GM19438 (cell line): Measurements from ENCODE around the gene SYCN.

Experiments used
- ATAC-seq: cut with Tn5 transposase; IDR thresholded peaks from one replicate; pipeline ENCODE4 v1.9.1; 2021; ENCODE audit warnings: low read depth; ENCODE audit not compliant: unreplicated experiment

Gene SYCN

DNA sequence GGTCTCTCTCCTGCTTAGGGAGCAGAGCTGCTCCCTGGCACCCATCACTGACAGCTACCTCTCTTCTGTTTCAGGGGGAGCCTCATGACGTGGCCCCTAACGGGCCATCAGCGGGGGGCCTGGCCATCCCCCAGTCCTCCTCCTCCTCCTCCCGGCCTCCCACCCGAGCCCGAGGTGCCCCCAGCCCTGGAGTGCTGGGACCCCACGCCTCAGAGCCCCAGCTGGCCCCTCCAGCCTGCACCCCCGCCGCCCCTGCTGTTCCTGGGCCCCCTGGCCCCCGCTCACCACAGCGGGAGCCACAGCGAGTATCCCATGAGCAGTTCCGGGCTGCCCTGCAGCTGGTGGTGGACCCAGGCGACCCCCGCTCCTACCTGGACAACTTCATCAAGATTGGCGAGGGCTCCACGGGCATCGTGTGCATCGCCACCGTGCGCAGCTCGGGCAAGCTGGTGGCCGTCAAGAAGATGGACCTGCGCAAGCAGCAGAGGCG lies 30.5 kb downstream of the SYCN start:
- no peak for ATAC-seq

DNA sequence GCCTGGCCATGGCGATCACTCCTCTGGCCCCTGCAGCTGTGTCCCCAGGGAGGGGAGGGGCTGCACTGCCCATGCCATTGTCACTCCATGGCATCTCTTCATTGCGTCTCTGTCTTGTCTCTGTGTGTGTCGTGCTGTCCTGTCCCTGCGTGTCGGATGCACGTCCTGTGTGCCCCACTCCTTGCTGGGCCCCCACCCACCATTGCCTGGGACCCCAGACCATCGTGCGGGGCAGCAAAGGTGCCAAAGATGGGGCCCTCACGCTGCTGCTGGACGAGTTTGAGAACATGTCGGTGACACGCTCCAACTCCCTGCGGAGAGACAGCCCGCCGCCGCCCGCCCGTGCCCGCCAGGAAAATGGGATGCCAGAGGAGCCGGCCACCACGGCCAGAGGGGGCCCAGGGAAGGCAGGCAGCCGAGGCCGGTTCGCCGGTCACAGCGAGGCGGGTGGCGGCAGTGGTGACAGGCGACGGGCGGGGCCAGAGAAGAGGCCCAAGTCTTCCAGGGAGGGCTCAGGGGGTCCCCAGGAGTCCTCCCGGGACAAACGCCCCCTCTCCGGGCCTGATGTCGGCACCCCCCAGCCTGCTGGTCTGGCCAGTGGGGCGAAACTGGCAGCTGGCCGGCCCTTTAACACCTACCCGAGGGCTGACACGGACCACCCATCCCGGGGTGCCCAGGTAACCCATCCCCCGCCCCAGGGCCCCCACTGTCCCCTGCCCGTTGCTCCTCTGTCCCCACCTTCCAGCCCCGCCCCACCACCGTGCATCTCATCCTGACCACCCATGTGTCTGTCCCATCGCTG lies 31.2 kb downstream of the SYCN start:
- no peak for ATAC-seq

DNA sequence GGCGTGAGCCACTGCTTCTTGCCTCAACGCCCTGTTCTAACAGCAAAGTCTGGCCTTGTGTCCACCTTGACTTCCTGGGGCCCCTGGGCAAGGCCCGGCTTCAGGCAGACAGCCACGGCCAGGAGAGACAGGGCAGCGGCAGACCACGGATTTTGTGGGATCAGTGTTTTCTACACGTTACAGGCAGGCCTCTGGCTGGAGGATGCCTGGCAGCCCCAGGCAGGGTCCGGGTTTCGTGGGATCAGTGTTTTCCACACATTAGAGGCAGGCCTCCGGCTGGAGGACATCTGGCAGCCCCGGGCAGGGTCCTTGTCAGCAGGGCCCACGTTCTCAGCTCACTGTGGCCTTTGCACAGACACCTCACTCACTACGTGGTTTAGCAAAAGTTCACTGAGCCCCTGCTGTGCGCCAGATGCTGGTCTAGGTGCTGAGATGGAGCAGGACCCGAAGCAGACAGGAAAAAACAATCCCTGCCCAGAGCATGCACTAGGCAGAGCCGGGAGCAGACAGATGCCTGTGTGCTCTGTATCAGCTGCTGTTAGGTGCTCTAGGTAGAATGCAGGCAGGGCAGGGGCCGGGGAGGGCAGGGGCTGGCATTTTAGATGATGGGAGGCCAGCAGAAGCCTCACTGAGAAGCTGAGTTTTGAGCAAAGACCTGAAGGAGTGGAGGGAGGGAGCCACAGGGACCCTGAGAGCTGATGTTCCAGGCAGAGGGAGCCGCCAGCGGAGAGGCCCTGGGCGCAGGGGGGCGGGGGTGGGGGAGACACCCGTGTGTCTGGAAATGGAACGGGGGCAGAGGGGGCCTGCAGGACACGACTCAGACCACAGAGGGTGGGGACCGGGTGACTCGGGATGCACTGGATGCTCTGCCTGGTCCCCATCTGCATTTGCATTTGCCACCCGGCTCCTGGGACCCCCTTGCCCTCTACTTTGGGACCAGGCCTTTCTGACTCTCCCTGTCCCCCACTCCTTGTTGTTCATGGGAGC lies 32.3 kb downstream of the SYCN start:
- ATAC-seq, result no peak

DNA sequence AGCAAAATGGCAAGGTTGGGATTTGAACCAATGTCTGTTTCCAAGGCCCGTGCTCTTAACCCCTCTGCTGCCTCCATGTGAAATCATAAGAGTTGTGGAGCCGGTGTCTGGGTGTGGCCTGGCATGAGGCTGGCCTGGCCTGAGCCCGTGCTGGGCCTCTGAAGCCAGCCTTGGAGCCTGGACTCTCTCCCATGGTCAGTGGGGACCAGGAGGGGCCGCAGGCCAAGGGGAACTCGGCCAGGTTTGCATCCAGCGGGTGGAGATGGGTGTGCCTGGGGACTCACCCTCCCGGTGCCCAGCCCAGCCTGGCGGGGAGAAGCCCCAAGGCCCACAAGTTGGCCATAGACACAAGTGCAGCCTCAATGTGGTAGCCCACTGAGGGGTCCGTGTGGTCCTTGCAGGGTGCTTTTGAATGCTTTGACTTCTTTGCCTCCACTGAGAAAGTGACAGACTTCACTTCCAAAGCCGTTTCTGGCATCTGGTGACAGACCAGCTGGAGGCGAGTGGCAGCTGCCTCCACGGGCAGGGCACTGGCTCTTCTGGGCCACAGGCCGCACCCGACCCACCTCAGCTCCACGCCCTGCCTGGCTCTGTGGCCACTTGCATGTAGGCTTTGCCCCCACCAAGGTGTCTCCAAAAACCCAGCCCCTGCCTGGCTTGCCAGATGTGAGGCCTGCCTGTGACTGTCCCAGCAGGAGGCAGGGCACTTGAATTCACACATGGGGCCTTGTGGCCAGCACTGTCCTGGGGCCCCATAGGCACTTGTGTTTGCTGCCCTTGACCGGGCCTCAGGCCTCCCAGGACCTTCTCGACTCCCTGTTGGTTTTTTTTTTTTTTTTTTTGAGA lies 33.5 kb downstream of the SYCN start:
- no peak for ATAC-seq

DNA sequence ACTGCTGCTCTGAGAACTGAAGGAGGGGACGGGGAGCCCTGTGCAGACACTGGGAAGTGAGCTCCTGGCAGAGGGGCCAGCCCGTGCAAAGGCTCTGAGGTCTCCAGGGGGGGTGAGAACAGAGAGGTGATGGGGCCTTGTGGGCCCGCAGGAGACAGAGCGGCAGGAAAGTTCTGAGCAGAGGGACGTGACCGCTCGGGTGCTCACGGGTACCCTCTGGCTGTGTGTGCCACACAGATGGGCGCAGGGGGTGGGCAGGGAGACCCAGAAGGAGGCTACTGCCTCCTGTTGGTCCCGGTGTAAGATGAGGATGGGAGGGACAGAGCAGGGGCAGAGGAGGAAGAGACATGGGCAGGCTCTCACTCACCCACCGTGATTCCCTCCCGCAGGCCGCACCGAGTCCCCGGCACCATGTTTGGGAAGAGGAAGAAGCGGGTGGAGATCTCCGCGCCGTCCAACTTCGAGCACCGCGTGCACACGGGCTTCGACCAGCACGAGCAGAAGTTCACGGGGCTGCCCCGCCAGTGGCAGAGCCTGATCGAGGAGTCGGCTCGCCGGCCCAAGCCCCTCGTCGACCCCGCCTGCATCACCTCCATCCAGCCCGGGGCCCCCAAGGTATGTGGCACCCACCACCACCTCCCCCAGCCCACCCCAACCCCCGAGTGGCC lies 34.8 kb downstream of the SYCN start:
- ATAC-seq, result no peak

DNA sequence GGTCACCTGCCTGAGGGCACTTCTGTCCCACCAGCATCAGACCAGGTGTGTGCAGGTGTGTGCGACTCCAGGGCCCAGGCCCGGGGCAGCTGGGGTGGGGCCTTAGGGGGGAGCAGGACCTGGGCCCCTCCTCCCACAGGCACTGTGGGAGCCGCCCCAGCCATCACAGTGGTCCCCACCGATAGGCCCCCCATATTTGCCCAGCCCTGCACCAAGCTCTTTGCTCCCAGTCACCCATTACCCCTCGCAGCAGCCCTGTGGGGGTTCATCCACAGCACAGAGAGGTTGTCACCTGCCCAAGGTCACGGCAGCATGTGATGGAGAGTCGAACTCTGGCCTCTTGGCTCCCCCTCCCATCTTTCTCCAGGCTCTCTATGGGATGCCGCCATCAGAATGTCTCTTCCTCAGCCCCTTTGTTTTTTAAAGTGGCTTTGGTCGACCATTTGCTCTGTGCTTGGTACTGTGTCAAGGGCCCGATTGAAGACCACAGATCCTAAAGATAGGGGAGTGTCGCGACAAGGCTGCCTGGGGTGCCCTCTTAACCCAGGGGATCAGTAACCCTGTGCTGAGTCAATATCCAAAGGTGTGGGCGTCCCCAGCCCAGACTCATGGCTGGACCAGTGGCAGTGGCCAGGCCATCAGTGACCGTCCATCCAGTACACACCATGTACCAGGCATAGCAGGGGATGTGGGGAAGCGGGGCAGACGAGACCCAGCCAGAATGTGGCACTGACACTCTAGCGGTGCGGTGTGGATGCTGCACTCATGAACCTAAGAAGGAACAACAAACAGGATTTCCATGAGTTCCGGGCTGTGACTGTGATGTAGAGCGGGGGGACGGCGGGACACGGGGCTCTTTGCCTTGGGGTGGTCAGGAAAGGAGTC lies 35.6 kb downstream of the SYCN start:
- ATAC-seq, result no peak

DNA sequence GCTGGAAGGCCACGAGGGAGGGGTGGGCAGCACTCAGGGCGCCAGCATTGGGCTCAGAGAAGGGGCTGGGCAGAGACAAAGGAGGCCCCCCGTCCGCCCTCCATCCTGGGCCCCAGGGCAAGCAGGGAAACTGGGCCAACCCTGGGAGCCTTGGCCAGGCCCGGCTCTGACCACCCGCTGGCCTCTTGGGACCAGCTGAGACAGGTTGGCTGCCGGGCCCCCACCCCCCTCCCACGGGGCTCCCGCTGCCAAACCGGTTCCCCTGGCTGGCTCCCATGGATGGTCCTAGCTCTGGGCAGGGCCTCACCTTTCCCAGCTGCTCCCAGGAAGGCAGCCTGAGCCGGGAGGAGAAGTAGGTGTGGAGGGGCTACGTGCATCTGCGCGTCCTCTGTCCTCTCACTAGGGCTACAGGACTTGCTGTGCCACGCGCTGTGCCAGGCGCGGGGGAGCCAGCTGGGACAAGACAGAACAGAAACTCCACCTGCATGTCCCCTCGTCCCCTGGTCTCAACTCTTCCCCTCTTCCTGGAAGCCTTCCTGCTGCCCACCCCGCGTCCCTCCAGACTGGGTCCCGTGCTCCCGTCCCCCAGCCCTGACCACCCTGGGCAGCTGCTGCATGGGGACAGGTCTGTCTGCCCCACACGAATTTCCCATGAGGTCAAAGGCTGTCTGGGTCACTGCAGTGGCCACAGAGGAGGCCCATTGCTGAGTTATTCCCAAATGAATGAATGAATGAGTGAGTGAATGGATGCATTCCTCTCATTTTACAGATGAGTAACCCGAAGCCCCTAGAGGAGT lies 36.4 kb downstream of the SYCN start:
- no peak for ATAC-seq

DNA sequence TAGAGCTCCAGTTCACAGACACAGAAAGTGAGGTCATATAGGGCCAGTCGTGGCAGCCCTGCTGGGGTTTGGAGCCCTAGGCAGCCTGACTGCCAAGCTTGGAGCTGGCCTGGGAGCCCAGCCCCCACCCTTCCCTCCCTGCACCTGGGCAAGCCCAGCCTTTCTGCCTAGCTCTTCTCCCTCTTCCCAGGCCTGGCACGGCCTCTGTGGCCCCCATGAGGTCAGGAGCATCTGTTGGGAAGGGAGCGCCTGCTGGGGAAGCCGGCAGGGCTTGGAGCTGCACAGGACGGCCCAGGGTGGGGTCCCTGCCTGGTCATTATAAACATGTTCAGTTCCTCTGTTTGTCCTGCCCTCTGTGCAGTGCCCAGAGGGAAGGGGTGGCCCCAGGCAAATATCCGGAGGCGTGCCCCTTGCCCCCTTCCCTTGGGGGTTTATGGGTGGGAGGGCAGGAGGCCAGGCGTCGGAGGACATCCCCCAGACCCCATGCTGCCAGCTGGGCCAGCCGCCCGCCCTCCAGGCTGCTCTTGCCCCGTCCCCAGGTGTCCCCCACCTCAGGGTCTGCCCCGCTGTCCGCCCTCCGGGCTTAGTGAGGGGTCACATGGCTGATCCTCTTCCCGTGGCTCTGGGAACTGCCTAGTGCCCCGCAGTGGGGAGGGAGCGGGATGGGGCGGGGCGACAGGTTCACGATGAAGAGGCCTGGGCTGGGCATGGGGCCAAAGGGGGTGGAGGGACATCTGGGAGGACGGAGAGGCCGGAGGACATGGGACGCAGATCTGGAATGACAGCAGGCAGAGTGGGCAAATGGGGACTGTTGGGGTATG lies 37.3 kb downstream of the SYCN start:
- no peak for ATAC-seq

DNA sequence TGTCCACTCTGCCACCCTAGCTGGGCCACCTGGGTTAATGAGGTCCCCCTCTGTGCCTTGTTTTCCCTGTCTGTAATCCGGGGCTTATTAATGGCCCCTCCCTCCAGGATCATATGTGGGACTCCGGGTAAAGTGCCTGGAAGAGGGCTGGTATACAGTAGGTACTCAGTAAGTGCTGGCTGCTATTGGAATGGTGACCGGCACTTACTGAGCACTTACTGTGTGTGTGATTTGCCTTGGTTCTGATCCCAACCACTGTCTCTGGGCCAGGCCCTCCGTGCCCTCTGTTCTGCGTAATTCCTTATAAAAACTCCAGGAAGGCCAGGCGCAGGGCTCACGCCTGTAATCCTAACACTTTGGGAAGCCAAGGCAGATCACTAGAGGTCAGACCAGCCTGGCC lies 38.2 kb downstream of the SYCN start:
- no peak for ATAC-seq

DNA sequence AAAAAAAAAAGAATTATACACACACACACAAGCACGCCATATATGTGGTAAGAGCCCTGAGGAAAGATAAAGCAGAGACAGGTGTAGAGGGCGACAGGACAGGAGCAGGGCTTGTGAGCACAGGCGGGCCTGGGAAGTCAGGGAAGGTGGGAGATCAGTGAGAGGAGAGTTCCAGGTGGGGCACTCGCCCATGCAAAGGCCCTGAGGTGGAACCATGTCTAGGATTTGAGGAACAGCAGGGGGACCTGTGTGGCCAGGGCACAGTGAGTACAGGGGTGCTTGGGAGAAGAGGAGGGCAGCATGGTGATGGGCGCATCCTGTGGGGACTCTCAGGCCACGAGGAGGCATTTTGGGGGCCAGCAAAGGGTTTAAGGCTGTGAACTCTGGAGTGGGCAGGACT lies 39.8 kb downstream of the SYCN start:
- ATAC-seq, result no peak

DNA sequence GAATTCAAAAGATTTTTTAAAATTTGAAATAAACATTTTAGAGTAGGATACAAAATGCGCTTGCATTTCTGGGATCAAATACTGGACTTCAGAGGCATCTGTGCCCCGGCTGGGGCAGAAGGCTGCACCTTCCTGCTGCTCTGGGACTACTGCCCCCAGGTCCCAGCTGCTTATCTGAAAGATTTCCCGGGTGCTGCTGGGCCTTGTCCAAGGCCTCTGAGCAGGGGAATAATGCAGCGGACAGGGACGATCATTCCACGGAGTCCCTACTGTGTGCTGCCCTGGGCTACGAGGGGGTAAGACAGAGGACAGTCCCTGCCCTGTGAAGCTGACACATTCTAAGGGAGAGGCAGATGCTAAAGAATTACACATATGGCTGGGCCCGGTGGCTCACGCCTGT lies 40.4 kb downstream of the SYCN start:
- no peak for ATAC-seq

DNA sequence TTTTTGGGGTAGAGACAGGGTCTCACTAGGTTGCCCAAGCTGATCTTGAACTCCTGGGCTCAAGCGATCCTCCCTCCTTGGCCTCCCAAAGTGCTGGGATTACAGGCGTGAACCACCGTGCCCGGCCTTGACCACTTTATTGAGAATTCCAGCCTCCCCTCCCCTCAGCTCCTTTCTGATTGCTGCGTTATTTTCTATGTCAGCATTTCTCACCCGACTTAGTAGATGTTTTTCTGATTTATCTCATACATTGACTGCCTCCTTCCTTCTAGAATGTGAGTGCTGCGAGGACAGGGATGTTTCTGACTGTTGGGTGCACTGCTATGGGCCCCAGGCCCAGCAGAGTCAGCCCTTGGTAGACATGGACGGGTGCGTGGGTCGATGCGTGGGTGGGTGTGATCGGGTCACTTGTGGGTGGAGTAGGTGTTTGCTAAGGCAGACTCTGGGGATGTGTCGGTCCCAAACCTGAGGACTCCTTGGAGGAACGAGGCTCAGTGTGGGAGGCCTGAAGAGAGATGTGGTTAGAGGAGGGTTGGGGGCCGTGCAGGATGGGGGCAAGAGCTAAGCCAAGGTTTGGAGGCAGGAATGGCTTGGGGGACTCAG lies 41.5 kb downstream of the SYCN start:
- ATAC-seq, result no peak

DNA sequence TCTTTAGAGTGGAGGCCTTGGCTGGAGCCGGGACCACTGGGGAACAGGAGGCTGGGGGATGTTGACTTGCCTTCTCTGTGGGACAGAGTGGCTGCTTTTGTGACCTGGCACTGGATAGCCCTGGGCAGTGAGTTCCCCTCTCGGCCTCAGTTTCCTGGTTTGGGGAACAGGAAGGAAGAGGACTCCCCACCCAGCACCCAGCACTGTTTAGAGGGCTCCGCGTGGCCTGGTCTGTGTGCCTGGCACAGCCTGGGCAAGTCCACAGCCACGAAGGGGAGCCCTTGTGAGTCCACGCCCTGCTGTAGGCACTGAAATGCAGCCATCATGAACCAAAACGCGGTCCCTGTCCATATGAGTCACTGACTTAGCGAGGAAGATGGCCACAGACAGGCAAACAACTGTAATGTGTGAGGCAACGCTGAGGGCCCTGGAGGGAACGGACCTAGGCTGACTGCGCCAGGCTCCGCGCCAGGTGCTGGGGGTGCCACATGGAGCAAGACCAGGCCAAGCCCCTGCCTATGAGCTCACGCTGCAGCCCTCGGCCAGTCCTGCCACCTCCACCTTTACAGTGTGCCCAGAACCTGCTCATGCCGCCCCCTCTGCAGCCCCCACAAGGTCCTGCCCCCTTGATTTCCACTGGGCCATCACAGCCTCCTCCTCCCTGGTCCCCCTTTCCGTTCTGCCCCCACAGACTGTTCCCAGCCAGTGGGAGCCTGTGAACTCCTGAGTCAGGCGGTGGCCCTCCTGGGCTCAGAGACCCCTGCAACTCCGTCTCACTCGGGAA lies 43.0 kb downstream of the SYCN start:
- ATAC-seq, result no peak

DNA sequence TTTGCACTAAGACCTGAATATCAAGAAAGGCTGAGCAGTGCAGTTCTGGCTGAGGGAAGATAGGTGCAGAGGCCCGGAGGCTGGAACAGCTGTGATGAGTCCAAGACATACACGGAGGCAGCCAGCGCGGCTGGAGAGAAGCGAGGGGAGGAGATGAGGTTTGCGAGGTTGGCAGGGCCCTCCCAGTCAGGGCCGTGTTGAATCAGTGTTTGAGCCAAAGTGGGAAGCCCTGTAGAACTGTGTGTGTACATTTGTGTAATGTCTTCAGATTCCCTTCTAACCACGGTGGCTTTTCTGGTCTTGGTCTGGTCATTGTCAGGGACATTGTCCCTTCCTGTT lies 43.6 kb downstream of the SYCN start:
- no peak for ATAC-seq

DNA sequence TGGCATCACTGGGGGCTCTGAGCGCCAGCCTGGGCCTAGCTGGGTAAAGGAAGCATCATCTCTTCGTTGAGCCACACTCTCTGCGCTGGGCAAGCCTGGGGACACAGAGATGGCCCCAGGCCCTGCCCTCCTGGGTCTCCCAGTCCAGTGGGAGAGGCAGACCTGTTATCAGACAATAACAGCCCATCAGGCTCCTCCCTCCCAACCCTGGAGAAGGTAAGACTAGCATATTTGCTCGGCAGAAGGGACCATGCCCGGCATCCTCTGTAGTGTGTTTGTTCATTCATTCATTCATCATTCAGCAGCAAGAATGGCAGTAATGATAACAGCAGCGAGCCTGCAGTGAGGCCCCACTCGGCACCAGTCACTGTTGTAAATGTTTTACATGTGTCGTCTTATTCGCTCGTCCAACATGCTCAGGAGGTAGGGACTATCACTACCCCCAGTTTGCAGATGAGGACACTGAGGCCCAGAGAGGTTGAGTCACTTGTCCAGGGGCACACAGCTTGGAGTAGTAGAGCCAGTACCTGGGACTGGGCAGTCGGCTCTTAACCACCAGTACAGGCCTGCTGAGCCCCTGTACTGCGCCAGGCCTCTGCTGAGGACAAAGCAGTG lies 45.3 kb downstream of the SYCN start:
- ATAC-seq, result no peak

DNA sequence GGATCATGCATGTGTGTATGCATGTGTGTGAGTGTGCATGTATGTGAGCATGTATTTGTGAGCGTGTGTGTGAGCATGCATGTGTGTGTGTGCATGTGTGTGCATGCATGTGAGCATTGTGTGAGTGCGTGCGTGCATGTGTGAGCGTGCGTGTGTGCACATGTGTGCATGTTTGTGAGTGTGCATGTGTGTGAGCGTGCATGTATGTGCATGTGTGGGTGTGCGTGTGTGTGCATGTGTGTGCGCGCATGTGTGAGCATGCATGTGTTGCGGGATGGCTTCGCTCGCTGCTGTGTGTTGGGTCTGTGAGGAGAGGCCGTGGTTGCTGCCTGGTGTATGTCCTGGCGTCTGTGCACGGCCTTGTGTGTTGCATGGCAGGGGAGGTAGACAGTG lies 46.1 kb downstream of the SYCN start:
- ATAC-seq, result no peak
